ENCODE results near the gene MYLK. TPM values are rescaled to one million over a fixed set of nuclear protein-coding genes. Genes with fewer than 3 reads are reported as not detected.
"Not testable (repeated sequence)": the region's sequence is repeated elsewhere in the genome, so short reads cannot be mapped to it uniquely, and the experiment has no call there.

MYLK gene
- total RNA-seq, 1 donor, result 807 TPM

- no peak overlapping the region for H3K4me3 ChIP-seq (ENCODE audit: low read depth, low read length)
- no peak for TF ChIP-seq CTCF (IDR thresholded peaks at IDR 0.05; ENCODE audit: insufficient read depth, low read depth, low read length)
- no peak for DNase-seq (ENCODE audit: low read depth)
These were observed 30.7 kb upstream of the MYLK start for GRCh38 chr3:123914829-123915228.

GRCh38 chr3:123909785-123910184 lies 25.7 kb upstream of the MYLK start:
- DNase-seq (ENCODE audit: low read depth), result no peak
- no peak overlapping the region for H3K4me3 ChIP-seq (ENCODE audit: low read depth, low read length)
- TF ChIP-seq CTCF (IDR thresholded peaks at IDR 0.05; ENCODE audit: insufficient read depth, low read depth, low read length), result no peak

- no peak for DNase-seq (ENCODE audit: low read depth)
- H3K4me3 ChIP-seq (ENCODE audit: low read depth, low read length), result no peak overlapping the region
- peak; percentile 24 for TF ChIP-seq CTCF (IDR thresholded peaks at IDR 0.05; ENCODE audit: insufficient read depth, low read depth, low read length)
These were observed 23.6 kb upstream of the MYLK start for GRCh38 chr3:123907720-123908119.

GRCh38 chr3:123899300-123899865 lies 15.3 kb upstream of the MYLK start:
- no peak for TF ChIP-seq CTCF (IDR thresholded peaks at IDR 0.05; ENCODE audit: insufficient read depth, low read depth, low read length)
- H3K4me3 ChIP-seq (ENCODE audit: low read depth, low read length), result no peak overlapping the region
- no peak for DNase-seq (ENCODE audit: low read depth)

GRCh38 chr3:123893012-123893411 lies 8.9 kb upstream of the MYLK start:
- no peak for TF ChIP-seq CTCF (IDR thresholded peaks at IDR 0.05; ENCODE audit: insufficient read depth, low read depth, low read length)
- no peak for DNase-seq (ENCODE audit: low read depth)
- H3K4me3 ChIP-seq (ENCODE audit: low read depth, low read length), result no peak overlapping the region

- no peak for TF ChIP-seq CTCF (IDR thresholded peaks at IDR 0.05; ENCODE audit: insufficient read depth, low read depth, low read length)
- H3K4me3 ChIP-seq (ENCODE audit: low read depth, low read length), result no peak overlapping the region
- DNase-seq (ENCODE audit: low read depth), result no peak
These were observed 8.1 kb upstream of the MYLK start for GRCh38 chr3:123892195-123892594.

GRCh38 chr3:123890991-123891390 lies 6.9 kb upstream of the MYLK start:
- not testable (repeated sequence) for DNase-seq (ENCODE audit: low read depth); H3K4me3 ChIP-seq (ENCODE audit: low read depth, low read length)

- H3K4me3 ChIP-seq (ENCODE audit: low read depth, low read length); DNase-seq (ENCODE audit: low read depth): not testable (repeated sequence)
These were observed 6.0 kb upstream of the MYLK start for GRCh38 chr3:123890162-123890561.
